Endothelial cell of umbilical vein (primary cell): ENCODE results near the gene CD38. TPM values are rescaled to one million over a fixed set of nuclear protein-coding genes. Genes with fewer than 3 reads are reported as not detected.

Source experiments
- BruUV-seq: library from RNA; stranded (reverse); fragments of 400-500 nt; replicated peaks from 2 replicates; lab custom pipeline; 2021; lab: Mats Ljungman, UMichigan
- CTCF ChIA-PET: fragments of 300-600, 350-600 bp; sonication (Branson Sonifier 250); formaldehyde crosslinking; loops from one replicate; lab custom pipeline; 2021; ENCODE audit warnings: antibody characterized with exemption, inconsistent platforms; lab: Charles Lee
- POLR2A ChIA-PET: fragments of 300-600, 350-600 bp; sonication (Branson Sonifier 250); formaldehyde crosslinking; loops from one replicate; lab custom pipeline; 2021; ENCODE audit warnings: antibody characterized with exemption, inconsistent platforms; lab: Charles Lee
- DNase-seq: peaks from one replicate; pipeline ENCODE4 v3.0.0-alpha.2; 2011; ENCODE audit warnings: low read depth, low spot score
- FAIRE-seq: peaks from 2 replicates; lab custom pipeline; 2011; peaks lifted over from hg19 to GRCh38; lab: Jason Lieb, UNC
- H2AFZ ChIP-seq: 2 replicates; pipeline ENCODE4 v1.6.0; 2012; ENCODE audit warnings: low read depth, low read length, control low read depth, inconsistent platforms
- H3K27ac ChIP-seq: 2 replicates; pipeline ENCODE4 v1.5.1; 2011; ENCODE audit warnings: low read depth, mild to moderate bottlenecking, control low read depth, low read length, moderate library complexity; ENCODE audit not compliant: insufficient read depth
- H3K27me3 ChIP-seq, 2 experiments: 2 replicates each; pipeline versions ENCODE4 v1.6.0 to v1.6.1; 2011; ENCODE audit warnings: low read length in 2 of 2, mixed read lengths in 1 of 2; ENCODE audit not compliant: control insufficient read depth in 2 of 2, insufficient read depth in 2 of 2
- H3K36me3 ChIP-seq, 2 experiments: 2 replicates in 1 of 2; 3 replicates in 1 of 2; pipeline ENCODE4 v1.5.1; 2011; ENCODE audit warnings: low read length in 2 of 2, mild to moderate bottlenecking in 1 of 2, moderate library complexity in 1 of 2; ENCODE audit not compliant: control insufficient read depth in 2 of 2, insufficient read depth in 2 of 2; ENCODE audit errors: extremely low read depth in 1 of 2
- H3K4me1 ChIP-seq: 3 replicates; pipeline ENCODE4 v1.5.1; 2011; ENCODE audit warnings: mild to moderate bottlenecking, low read length; ENCODE audit not compliant: control insufficient read depth, insufficient read depth; ENCODE audit errors: extremely low read depth
- H3K4me2 ChIP-seq: 2 replicates; pipeline ENCODE4 v1.6.1; 2011; ENCODE audit warnings: low read length, control low read depth, mixed read lengths; ENCODE audit not compliant: insufficient read depth
- H3K4me3 ChIP-seq, 3 experiments: fragments of 200-600 bp in 1 of 3; sonication (generic), shearing (Covaris generic) in 1 of 3; replicated peaks in 1 of 3; 2 replicates each; pipeline ENCODE4 v1.5.1; 2011 to 2016; ENCODE audit warnings: control low read depth in 3 of 3, low read length in 3 of 3, mild to moderate bottlenecking in 2 of 3, inconsistent platforms in 1 of 3, low read depth in 1 of 3, moderate library complexity in 1 of 3; ENCODE audit not compliant: insufficient read depth in 1 of 3
- H3K79me2 ChIP-seq: 2 replicates; pipeline ENCODE4 v1.6.0; 2012; ENCODE audit warnings: low read length, inconsistent platforms; ENCODE audit not compliant: control insufficient read depth, insufficient read depth
- H3K9ac ChIP-seq: replicated peaks from 2 replicates; pipeline ENCODE3; 2011; ENCODE audit warnings: low read length, control low read depth; ENCODE audit not compliant: insufficient read depth; ENCODE audit errors: extremely low read depth
- H3K9me1 ChIP-seq: replicated peaks from 3 replicates; pipeline ENCODE4 v1.6.0; 2011; ENCODE audit warnings: mild to moderate bottlenecking, low read length; ENCODE audit not compliant: control insufficient read depth, insufficient read depth; ENCODE audit errors: extremely low read depth
- H3K9me3 ChIP-seq: replicated peaks from 2 replicates; pipeline ENCODE4 v1.5.1; 2012; ENCODE audit warnings: low read length, inconsistent platforms; ENCODE audit not compliant: control insufficient read depth, insufficient read depth
- H4K20me1 ChIP-seq: replicated peaks from 2 replicates; pipeline ENCODE3; 2011; ENCODE audit warnings: mild to moderate bottlenecking, low read length; ENCODE audit not compliant: control insufficient read depth, insufficient read depth; ENCODE audit errors: extremely low read depth
- CTCF ChIP-seq, 2 donors: IDR thresholded peaks; 1 replicate in 1 of 2; 2 replicates in 1 of 2; pipeline ENCODE4 v1.5.1; 2011; ENCODE audit warnings: low read length in 2 of 2, mild to moderate bottlenecking in 2 of 2, moderate library complexity in 2 of 2, control low read depth in 1 of 2, inconsistent platforms in 1 of 2, low read depth in 1 of 2; ENCODE audit not compliant: insufficient read depth in 1 of 2; ENCODE audit errors: extremely low read depth in 1 of 2
- EZH2 ChIP-seq: IDR thresholded peaks from 2 replicates; pipeline ENCODE4 v1.6.1; 2012; ENCODE audit warnings: borderline replicate concordance, low read depth, mild to moderate bottlenecking, moderate library complexity, low read length, inconsistent platforms; ENCODE audit not compliant: severe bottlenecking
- FOS ChIP-seq: IDR thresholded peaks from 2 replicates; pipeline ENCODE4 v1.6.1; 2011; ENCODE audit warnings: mild to moderate bottlenecking, low read length, moderate library complexity, borderline replicate concordance; ENCODE audit not compliant: insufficient read depth
- GATA2 ChIP-seq: IDR thresholded peaks from 2 replicates; pipeline ENCODE4 v1.7.0; 2011; ENCODE audit warnings: low read depth, mild to moderate bottlenecking, moderate library complexity, mixed read lengths, low read length; ENCODE audit not compliant: insufficient read length, insufficient read depth
- JUN ChIP-seq: IDR thresholded peaks from 2 replicates; pipeline ENCODE4 v1.6.1; 2011; ENCODE audit warnings: borderline replicate concordance, low read depth; ENCODE audit not compliant: insufficient read length, insufficient read depth
- MAX ChIP-seq: IDR thresholded peaks from 2 replicates; pipeline ENCODE4 v1.6.1; 2011; ENCODE audit not compliant: insufficient read depth, insufficient read length
- MYC ChIP-seq: IDR thresholded peaks from one replicate; pipeline ENCODE4 v1.6.1; 2011; ENCODE audit warnings: mild to moderate bottlenecking, low read depth, low read length
- POLR2A ChIP-seq: IDR thresholded peaks from 2 replicates; pipeline ENCODE4 v1.6.1; 2012; ENCODE audit warnings: low read depth, mild to moderate bottlenecking, control low read depth, low read length
- POLR2AphosphoS5 ChIP-seq: IDR thresholded peaks from 2 replicates; pipeline ENCODE4 v1.6.1; 2012; ENCODE audit warnings: low read depth, mild to moderate bottlenecking, control low read depth, low read length, moderate library complexity; ENCODE audit not compliant: insufficient read depth
- dilution Hi-C: fragments of 300-500 bp; cut with MboI; formaldehyde crosslinking; loops from one replicate; pipeline ENCODE4 v1.15.0; 2019; ENCODE audit warnings: low sequenced_read_pairs; ENCODE audit not compliant: extremely low pct_ligation_motif_present
- intact Hi-C: fragments of 100-400 bp; cut with micrococcal nuclease; formaldehyde crosslinking; loops from one replicate; pipeline ENCODE4 v1.10.0; 2022
- polyA plus RNA-seq, 4 experiments: library from polyadenylated mRNA; depleted of rRNA in 3 of 4; stranded (reverse) in 3 of 4; unstranded in 1 of 4; fragments of >200 nt; gene quantifications; 2 replicates each; pipeline versions ENCODE4 v1.2.1 to v1.2.3, GENCODE V29; 2011 to 2012; ENCODE audit warnings: missing spikeins in 1 of 4
- total RNA-seq: library from RNA; stranded (reverse); gene quantifications from 2 replicates; pipeline ENCODE4 v1.2.3, GENCODE V29; 2021

The CD38 gene
- total and polyA plus RNA-seq, 2 donors (not counting 3 experiments of a cell fraction or from before 2014, with no cell fraction given) = 0.11 to 0.31 TPM

- no peak for FAIRE-seq
- Histone ChIP-seq H3K27me3 (peaks cover 0 to 4% of the 10 kb centered on the region in 2 experiments), H3K9me3 (no peaks in the 10 kb centered on the region), H3K9ac (no peak overlapping the region), H3K79me2 (no peaks in the 10 kb centered on the region), H4K20me1 (no peaks in the 10 kb centered on the region), H2AFZ (no peak overlapping the region), H3K9me1 (no peaks in the 10 kb centered on the region), H3K4me2 (no peak overlapping the region), H3K27ac (no peak overlapping the region), H3K4me1 (no peaks in the 10 kb centered on the region), H3K4me3 (no peak overlapping the region), H3K36me3 (no peaks in the 10 kb centered on the region)
- dilution Hi-C loops (no loop called here), intact Hi-C loops (no loop called here)
- POLR2A ChIA-PET = no interaction called here
- TF ChIP-seq FOS = no peak
- TF ChIP-seq GATA2 = no peak
- no peak for TF ChIP-seq POLR2AphosphoS5
- TF ChIP-seq MYC = no peak
- no peak for TF ChIP-seq JUN
- no peak for TF ChIP-seq CTCF (IDR thresholded peaks at IDR 0.05; ENCODE audit: extremely low read depth in 1 of 2, insufficient read depth in 1 of 2, low read depth in 1 of 2, low read length in 2 of 2)
- no peak for TF ChIP-seq EZH2
- TF ChIP-seq POLR2A = no peak
- TF ChIP-seq MAX = no peak
- CTCF ChIA-PET = no interaction called here
- no TSS peak for BruUV-seq
- DNase-seq = no peak
Observed at GRCh38 chr4:15742083-15742582, 36.0 kb upstream of the CD38 start.
